ENCODE data around the gene ABCA4. TPM values are rescaled to one million over a fixed set of nuclear protein-coding genes. Genes with fewer than 3 reads are reported as not detected.

The ABCA4 gene
- total and polyA plus RNA-seq, 2 donors (not counting 3 experiments of a cell fraction or from before 2014, with no cell fraction given) = 2.3 to 4.9 TPM

DNA sequence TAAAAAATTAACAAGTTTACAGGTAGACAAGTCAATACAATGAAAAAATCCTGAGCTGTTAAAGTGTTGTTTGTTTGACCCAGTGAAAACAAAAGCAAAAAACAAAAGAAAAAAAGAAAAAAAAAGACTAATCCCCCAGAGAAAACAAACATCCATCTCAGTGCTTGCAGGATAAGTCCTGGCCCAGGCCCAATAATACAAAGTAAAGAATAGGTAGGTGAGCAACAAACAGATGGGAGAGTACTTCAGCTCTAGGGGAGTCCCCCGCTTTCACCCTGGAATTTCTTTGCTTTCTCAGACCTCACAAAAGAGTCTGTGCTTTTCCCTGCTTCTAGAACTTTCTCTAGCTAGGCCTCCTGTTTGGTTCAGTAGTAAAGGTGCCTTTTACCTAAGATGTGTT is 70.3 kb downstream of the ABCA4 start:
- no peak overlapping the region for H3K9ac ChIP-seq (replicated peaks; ENCODE audit: extremely low read depth, insufficient read depth, low read length)
- H3K4me2 ChIP-seq (ENCODE audit: insufficient read depth, low read length) = no peak overlapping the region
- no peaks in the 10 kb centered on the region for H3K9me3 ChIP-seq (replicated peaks; ENCODE audit: control insufficient read depth, insufficient read depth, low read length)
- dilution Hi-C loops (cut with MboI; ENCODE audit: extremely low pct_ligation_motif_present, low sequenced_read_pairs) (no loop called here), intact Hi-C loops (cut with micrococcal nuclease) (no loop called here)
- no peaks in the 10 kb centered on the region for H4K20me1 ChIP-seq (replicated peaks; ENCODE audit: control insufficient read depth, extremely low read depth, insufficient read depth, low read length)
- FAIRE-seq (no peak), DNase-seq (ENCODE audit: low read depth, low spot score) (no peak)
- TF ChIP-seq MYC (IDR thresholded peaks at IDR 0.05; ENCODE audit: low read depth, low read length) = no peak
- no peak for TF ChIP-seq EZH2 (IDR thresholded peaks at IDR 0.05; ENCODE audit: borderline replicate concordance, low read depth, low read length, severe bottlenecking)
- no peak for TF ChIP-seq GATA2 (IDR thresholded peaks at IDR 0.05; ENCODE audit: insufficient read depth, insufficient read length, low read depth, low read length)
- TF ChIP-seq, protein P1, sequence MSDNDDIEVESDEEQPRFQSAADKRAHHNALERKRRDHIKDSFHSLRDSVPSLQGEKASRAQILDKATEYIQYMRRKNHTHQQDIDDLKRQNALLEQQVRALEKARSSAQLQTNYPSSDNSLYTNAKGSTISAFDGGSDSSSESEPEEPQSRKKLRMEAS (IDR thresholded peaks at IDR 0.05; ENCODE audit: insufficient read depth, insufficient read length) = no peak
- no peak for TF ChIP-seq POLR2A (IDR thresholded peaks at IDR 0.05; ENCODE audit: low read depth, low read length)
- H3K36me3 ChIP-seq (ENCODE audit: control insufficient read depth in 2 of 2, extremely low read depth in 1 of 2, insufficient read depth in 2 of 2, low read length in 2 of 2) = no peaks in the 10 kb centered on the region
- no peak overlapping the region for H3K4me3 ChIP-seq (replicated peaks in 1 of 3; ENCODE audit: insufficient read depth in 1 of 3, low read depth in 1 of 3, low read length in 3 of 3)
- CTCF ChIA-PET = interaction anchor here (0.7 to 32.6 kb wide), 3 partner anchors 11 to 284 kb away, joined by 3 to 1439 read pairs (median 11); no protein-coding TSS in a partner anchor
- H2AFZ ChIP-seq (ENCODE audit: low read depth, low read length) = no peak overlapping the region
- no peaks in the 10 kb centered on the region for H3K9me1 ChIP-seq (replicated peaks; ENCODE audit: control insufficient read depth, extremely low read depth, insufficient read depth, low read length)
- BruUV-seq (replicated peaks) = no TSS peak
- peaks cover 49% of the 10 kb centered on the region for H3K4me1 ChIP-seq (ENCODE audit: control insufficient read depth, extremely low read depth, insufficient read depth, low read length)
- H3K27me3 ChIP-seq (ENCODE audit: control insufficient read depth in 2 of 2, insufficient read depth in 2 of 2, low read length in 2 of 2) = no peaks in the 10 kb centered on the region
- H3K79me2 ChIP-seq (ENCODE audit: control insufficient read depth, insufficient read depth, low read length) = no peaks in the 10 kb centered on the region
- H3K27ac ChIP-seq (ENCODE audit: insufficient read depth, low read depth, low read length) = no peak overlapping the region
- POLR2A ChIA-PET = no interaction called here

DNA sequence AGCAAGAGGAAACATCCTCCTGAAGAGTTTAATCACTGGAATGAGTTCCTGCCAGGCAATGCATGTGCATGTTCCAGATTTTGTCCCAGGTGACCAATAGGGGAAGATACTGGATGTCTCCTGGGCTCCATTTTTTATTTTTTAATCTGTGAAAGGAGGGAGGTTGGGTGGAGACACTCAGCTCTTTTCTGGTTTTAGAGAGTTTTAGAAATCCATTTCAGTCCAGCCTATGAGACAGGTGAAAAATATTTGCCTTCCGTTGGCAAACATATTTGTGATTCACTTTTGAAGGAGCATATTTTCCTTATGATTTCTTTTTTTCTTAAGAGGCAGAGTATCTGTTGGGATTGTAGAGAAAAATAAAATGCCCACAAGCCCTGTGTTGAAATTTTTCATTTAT is 70.7 kb downstream of the ABCA4 start:
- ChIA-PET POLR2A (interaction anchor here (2.4 kb wide), 1 partner anchor 13 kb away, joined by 6 read pairs; no protein-coding TSS in a partner anchor), CTCF (interaction anchor here (0.7 to 32.6 kb wide), 4 partner anchors 11 to 285 kb away, joined by 3 to 1439 read pairs (median 7); no protein-coding TSS in a partner anchor)

More for the DNA sequence above, 70.7 kb downstream of the ABCA4 start:
- Histone ChIP-seq H3K27ac (ENCODE audit: insufficient read depth, low read depth, low read length) (peak overlapping the region; percentile 99), H3K27me3 (ENCODE audit: control insufficient read depth in 2 of 2, insufficient read depth in 2 of 2, low read length in 2 of 2) (no peaks in the 10 kb centered on the region), H3K4me3 (replicated peaks in 1 of 3; ENCODE audit: insufficient read depth in 1 of 3, low read depth in 1 of 3, low read length in 3 of 3) (no peak overlapping the region), H3K36me3 (ENCODE audit: control insufficient read depth in 2 of 2, extremely low read depth in 1 of 2, insufficient read depth in 2 of 2, low read length in 2 of 2) (no peaks in the 10 kb centered on the region), H3K9me1 (replicated peaks; ENCODE audit: control insufficient read depth, extremely low read depth, insufficient read depth, low read length) (no peaks in the 10 kb centered on the region), H3K4me1 (ENCODE audit: control insufficient read depth, extremely low read depth, insufficient read depth, low read length) (peaks cover 52% of the 10 kb centered on the region), H3K4me2 (ENCODE audit: insufficient read depth, low read length) (no peak overlapping the region), H3K79me2 (ENCODE audit: control insufficient read depth, insufficient read depth, low read length) (no peaks in the 10 kb centered on the region), H3K9ac (replicated peaks; ENCODE audit: extremely low read depth, insufficient read depth, low read length) (no peak overlapping the region), H2AFZ (ENCODE audit: low read depth, low read length) (no peak overlapping the region), H3K9me3 (replicated peaks; ENCODE audit: control insufficient read depth, insufficient read depth, low read length) (no peaks in the 10 kb centered on the region), H4K20me1 (replicated peaks; ENCODE audit: control insufficient read depth, extremely low read depth, insufficient read depth, low read length) (no peaks in the 10 kb centered on the region)
- BruUV-seq (replicated peaks) = no TSS peak
- dilution Hi-C loops (cut with MboI; ENCODE audit: extremely low pct_ligation_motif_present, low sequenced_read_pairs) = no loop called here
- intact Hi-C loops (cut with micrococcal nuclease) = no loop called here
- TF ChIP-seq MYC (IDR thresholded peaks at IDR 0.05; ENCODE audit: low read depth, low read length) (no peak), EZH2 (IDR thresholded peaks at IDR 0.05; ENCODE audit: borderline replicate concordance, low read depth, low read length, severe bottlenecking) (no peak), POLR2A (IDR thresholded peaks at IDR 0.05; ENCODE audit: low read depth, low read length) (no peak)
- FAIRE-seq (no peak), DNase-seq (ENCODE audit: low read depth, low spot score) (no peak)

All from endothelial cell of umbilical vein (primary cell).